ENCODE measurements around the gene ZNF544.
"Not testable (repeated sequence)": the region's sequence is repeated elsewhere in the genome, so short reads cannot be mapped to it uniquely, and the experiment has no call there.

Gene ZNF544

DNA sequence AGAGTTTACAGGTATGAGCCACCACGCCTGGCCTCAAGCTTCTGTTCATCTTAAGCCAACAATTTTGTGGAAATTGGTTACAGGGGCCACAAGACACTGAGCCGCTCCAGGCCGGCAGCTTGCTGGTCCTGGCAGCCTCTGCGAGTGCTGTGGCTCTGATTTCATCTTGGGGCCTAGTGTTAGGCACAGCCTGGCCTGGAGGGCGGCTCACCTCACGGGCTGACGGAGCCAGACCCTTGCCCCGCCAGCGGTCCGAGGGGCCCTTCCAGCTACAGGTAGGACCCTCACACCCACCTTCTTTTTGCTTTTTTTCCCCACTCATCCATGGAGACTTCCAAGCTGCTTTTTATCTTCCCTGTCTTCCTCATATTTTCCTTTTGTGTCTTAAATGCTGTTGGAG lies 8.6 kb downstream of the ZNF544 start:
- no peaks in the 10 kb centered on the region for H3K9me3 ChIP-seq (ENCODE audit: control insufficient read depth, low read length)
- TF ChIP-seq, protein P1, sequence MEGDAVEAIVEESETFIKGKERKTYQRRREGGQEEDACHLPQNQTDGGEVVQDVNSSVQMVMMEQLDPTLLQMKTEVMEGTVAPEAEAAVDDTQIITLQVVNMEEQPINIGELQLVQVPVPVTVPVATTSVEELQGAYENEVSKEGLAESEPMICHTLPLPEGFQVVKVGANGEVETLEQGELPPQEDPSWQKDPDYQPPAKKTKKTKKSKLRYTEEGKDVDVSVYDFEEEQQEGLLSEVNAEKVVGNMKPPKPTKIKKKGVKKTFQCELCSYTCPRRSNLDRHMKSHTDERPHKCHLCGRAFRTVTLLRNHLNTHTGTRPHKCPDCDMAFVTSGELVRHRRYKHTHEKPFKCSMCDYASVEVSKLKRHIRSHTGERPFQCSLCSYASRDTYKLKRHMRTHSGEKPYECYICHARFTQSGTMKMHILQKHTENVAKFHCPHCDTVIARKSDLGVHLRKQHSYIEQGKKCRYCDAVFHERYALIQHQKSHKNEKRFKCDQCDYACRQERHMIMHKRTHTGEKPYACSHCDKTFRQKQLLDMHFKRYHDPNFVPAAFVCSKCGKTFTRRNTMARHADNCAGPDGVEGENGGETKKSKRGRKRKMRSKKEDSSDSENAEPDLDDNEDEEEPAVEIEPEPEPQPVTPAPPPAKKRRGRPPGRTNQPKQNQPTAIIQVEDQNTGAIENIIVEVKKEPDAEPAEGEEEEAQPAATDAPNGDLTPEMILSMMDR (IDR thresholded peaks at IDR 0.05), result no peak
- H3K79me2 ChIP-seq, result peaks cover 8% of the 10 kb centered on the region
- H3K4me3 ChIP-seq (ENCODE audit: low read depth, low read length), result no peak overlapping the region
- H3K36me3 ChIP-seq (ENCODE audit: control insufficient read depth, insufficient read depth, low read length), result no peaks in the 10 kb centered on the region
- H3K9ac ChIP-seq, result no peak overlapping the region
- no peak overlapping the region for H3K27ac ChIP-seq
- H3K27me3 ChIP-seq (ENCODE audit: control insufficient read depth, insufficient read depth, low read length), result no peaks in the 10 kb centered on the region
- H3K4me2 ChIP-seq (ENCODE audit: low read length), result no peak overlapping the region
- no peaks in the 10 kb centered on the region for H3K4me1 ChIP-seq
- H2AFZ ChIP-seq, result no peak overlapping the region

GRCh38 chr19:58243351-58243750 lies 14.6 kb downstream of the ZNF544 start:
- no peak overlapping the region for H3K27ac ChIP-seq
- H3K4me3 ChIP-seq (ENCODE audit: low read depth, low read length), result no peak overlapping the region
- no peaks in the 10 kb centered on the region for H3K4me1 ChIP-seq
- H3K4me2 ChIP-seq (ENCODE audit: low read length), result no peak overlapping the region
- H3K9me3 ChIP-seq (ENCODE audit: control insufficient read depth, low read length), result no peaks in the 10 kb centered on the region
- no peak overlapping the region for H3K9ac ChIP-seq
- H2AFZ ChIP-seq, result no peak overlapping the region
- H3K36me3 ChIP-seq (ENCODE audit: control insufficient read depth, insufficient read depth, low read length), result no peaks in the 10 kb centered on the region
- peaks cover 10% of the 10 kb centered on the region for H3K79me2 ChIP-seq
- TF ChIP-seq, protein P1 (IDR thresholded peaks at IDR 0.05), result no peak
- H3K27me3 ChIP-seq (ENCODE audit: control insufficient read depth, insufficient read depth, low read length), result no peaks in the 10 kb centered on the region

DNA sequence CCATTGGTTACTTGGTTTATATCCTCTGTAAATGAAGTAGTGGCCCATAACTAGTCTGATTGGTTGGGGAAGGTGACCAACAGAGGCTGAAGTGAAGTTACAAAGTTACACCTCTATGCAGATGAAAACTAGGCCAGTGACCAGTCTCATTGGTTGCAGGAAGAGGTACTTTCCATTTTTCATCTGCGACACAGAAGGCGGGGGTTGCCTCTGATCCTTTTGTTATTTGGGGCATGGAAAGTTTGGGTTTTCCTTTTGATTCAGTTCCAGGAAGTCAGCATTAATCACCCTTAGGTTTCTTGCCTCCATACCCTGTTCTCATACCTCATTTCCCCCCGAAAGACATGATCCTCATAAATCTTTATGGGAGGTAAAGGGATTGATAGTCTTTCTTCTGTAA lies 20.2 kb downstream of the ZNF544 start:
- H3K4me2 ChIP-seq (ENCODE audit: low read length), result no peak overlapping the region

GRCh38 chr19:58252102-58252685 lies 23.5 kb downstream of the ZNF544 start:
- Histone ChIP-seq H3K36me3 (ENCODE audit: control insufficient read depth, insufficient read depth, low read length) (peaks cover 10% of the 10 kb centered on the region), H3K79me2 (no peaks in the 10 kb centered on the region), H3K27ac (no peak overlapping the region), H3K4me3 (ENCODE audit: low read depth, low read length) (no peak overlapping the region), H3K4me1 (no peaks in the 10 kb centered on the region), H2AFZ (no peak overlapping the region), H3K9me3 (ENCODE audit: control insufficient read depth, low read length) (peaks cover 4% of the 10 kb centered on the region), H3K27me3 (ENCODE audit: control insufficient read depth, insufficient read depth, low read length) (no peaks in the 10 kb centered on the region), H3K4me2 (ENCODE audit: low read length) (no peak overlapping the region), H3K9ac (no peak overlapping the region)
- TF ChIP-seq, protein P1 (IDR thresholded peaks at IDR 0.05), result no peak

More for the DNA sequence above, 20.2 kb downstream of the ZNF544 start:
- TF ChIP-seq, protein P1 (IDR thresholded peaks at IDR 0.05), result no peak
- H3K27me3 ChIP-seq (ENCODE audit: control insufficient read depth, insufficient read depth, low read length), result no peaks in the 10 kb centered on the region
- H3K9me3 ChIP-seq (ENCODE audit: control insufficient read depth, low read length), result peaks cover 4% of the 10 kb centered on the region
- no peak overlapping the region for H2AFZ ChIP-seq
- no peak overlapping the region for H3K4me3 ChIP-seq (ENCODE audit: low read depth, low read length)
- no peaks in the 10 kb centered on the region for H3K79me2 ChIP-seq
- no peaks in the 10 kb centered on the region for H3K4me1 ChIP-seq
- H3K36me3 ChIP-seq (ENCODE audit: control insufficient read depth, insufficient read depth, low read length), result peaks cover 3% of the 10 kb centered on the region
- H3K27ac ChIP-seq, result no peak overlapping the region
- no peak overlapping the region for H3K9ac ChIP-seq

DNA sequence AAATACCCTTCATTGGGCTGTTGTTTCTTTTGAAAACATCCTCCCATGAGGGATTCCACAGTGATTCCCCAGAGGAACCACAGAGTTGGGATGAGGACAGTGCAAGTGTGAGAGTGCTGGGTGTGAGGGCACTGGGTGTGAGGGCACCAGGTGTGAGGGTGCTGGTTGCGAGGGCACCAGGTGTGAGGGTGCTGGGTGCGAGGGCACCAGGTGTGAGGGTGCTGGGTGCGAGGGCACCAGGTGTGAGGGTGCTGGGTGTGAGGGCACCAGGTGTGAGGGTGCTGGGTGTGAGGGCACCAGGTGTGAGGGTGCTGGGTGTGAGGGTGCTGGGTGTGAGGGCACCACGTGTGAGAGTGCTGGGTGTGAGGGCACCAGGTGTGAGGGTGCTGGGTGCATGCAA lies 29.5 kb downstream of the ZNF544 start:
- not testable (repeated sequence) for H3K4me3 ChIP-seq (ENCODE audit: low read depth, low read length); H3K4me1 ChIP-seq; H3K27ac ChIP-seq; H3K9ac ChIP-seq; H2AFZ ChIP-seq; H3K27me3 ChIP-seq (ENCODE audit: control insufficient read depth, insufficient read depth, low read length); H3K79me2 ChIP-seq; H3K4me2 ChIP-seq (ENCODE audit: low read length)
- Histone ChIP-seq H3K36me3 (ENCODE audit: control insufficient read depth, insufficient read depth, low read length) (peaks cover 52% of the 10 kb centered on the region), H3K9me3 (ENCODE audit: control insufficient read depth, low read length) (peaks cover 27% of the 10 kb centered on the region)
